Nephron progenitor cell (in vitro differentiated cells): Measurements from ENCODE around the gene TBC1D19.
A peak's percentile ranks its signal among the peaks of the same experiment; 100 is the strongest.
"Not testable (repeated sequence)": the region's sequence is repeated elsewhere in the genome, so short reads cannot be mapped to it uniquely, and the experiment has no call there.

Source experiments
- DNase-seq: peaks from one replicate; pipeline ENCODE4 v3.0.0; 2021
- H3K27ac Mint-ChIP-seq: 2 replicates; pipeline ENCODE4 v1.8.0; 2021; ENCODE audit warnings: mild to moderate bottlenecking, moderate library complexity, mixed read lengths
- H3K27me3 Mint-ChIP-seq: 2 replicates; pipeline ENCODE4 v1.8.0; 2021; ENCODE audit warnings: mild to moderate bottlenecking, low read depth, mixed read lengths; ENCODE audit not compliant: poor library complexity
- H3K36me3 Mint-ChIP-seq: 2 replicates; pipeline ENCODE4 v1.8.0; 2021; ENCODE audit warnings: low read depth, mixed read lengths
- H3K4me1 Mint-ChIP-seq: 2 replicates; pipeline ENCODE4 v1.8.0; 2021; ENCODE audit warnings: mixed read lengths
- H3K4me3 Mint-ChIP-seq: 2 replicates; pipeline ENCODE4 v1.8.0; 2021; ENCODE audit warnings: mild to moderate bottlenecking, moderate library complexity, mixed read lengths
- H3K9me3 Mint-ChIP-seq: 2 replicates; pipeline ENCODE4 v1.8.0; 2021; ENCODE audit warnings: mild to moderate bottlenecking, moderate library complexity, mixed read lengths
- CTCF ChIP-seq: fragments of 200-600 bp; sonication (generic); IDR thresholded peaks from 2 replicates; pipeline ENCODE4 v1.5.0; 2021; ENCODE audit warnings: antibody characterized with exemption

The TBC1D19 gene

DNA sequence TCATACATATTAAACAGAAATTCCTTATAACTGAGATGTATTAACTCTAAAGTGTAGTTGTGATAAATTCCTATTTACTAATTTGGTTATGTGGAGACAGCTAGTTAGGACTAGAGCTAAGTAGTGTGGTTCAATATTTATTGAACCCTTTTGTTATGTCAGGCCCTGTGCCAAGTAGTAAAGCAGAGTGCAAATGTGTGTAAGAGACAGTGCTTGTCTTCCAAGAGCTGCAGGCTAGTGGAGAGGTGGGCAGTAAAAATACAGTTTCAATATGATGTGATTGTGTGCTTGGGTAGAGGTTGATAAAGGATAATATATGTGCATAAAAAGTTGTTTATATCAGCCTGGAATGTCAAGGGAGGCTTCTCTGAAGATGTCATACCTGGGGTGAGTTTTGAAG, 80.0 kb downstream of the TBC1D19 start:
- Mint-ChIP-seq H3K27me3 (no peaks in the 10 kb centered on the region), H3K27ac (peak overlapping the region; percentile 52), H3K4me3 (no peak overlapping the region), H3K4me1 (no peaks in the 10 kb centered on the region), H3K9me3 (peaks cover under 1% of the 10 kb centered on the region), H3K36me3 (peaks cover 34% of the 10 kb centered on the region)
- TF ChIP-seq CTCF: no peak
- DNase-seq: no peak

GRCh38 chr4:26670903-26671537, 87.1 kb downstream of the TBC1D19 start:
- Mint-ChIP-seq H3K4me1 (no peaks in the 10 kb centered on the region), H3K9me3 (no peaks in the 10 kb centered on the region), H3K27ac (no peak overlapping the region), H3K36me3 (peaks cover 1% of the 10 kb centered on the region), H3K27me3 (no peaks in the 10 kb centered on the region), H3K4me3 (no peak overlapping the region)
- no peak for TF ChIP-seq CTCF
- DNase-seq: no peak

GRCh38 chr4:26679040-26679695, 95.3 kb downstream of the TBC1D19 start:
- not testable (repeated sequence) for H3K27ac Mint-ChIP-seq, H3K4me1 Mint-ChIP-seq, DNase-seq, H3K4me3 Mint-ChIP-seq, H3K27me3 Mint-ChIP-seq
- H3K9me3 Mint-ChIP-seq: peaks cover 38% of the 10 kb centered on the region
- H3K36me3 Mint-ChIP-seq: peaks cover 51% of the 10 kb centered on the region

GRCh38 chr4:26682436-26682835, 98.6 kb downstream of the TBC1D19 start:
- no peak for TF ChIP-seq CTCF
- H3K27me3 Mint-ChIP-seq: no peaks in the 10 kb centered on the region
- H3K9me3 Mint-ChIP-seq: peaks cover 37% of the 10 kb centered on the region
- no peak for DNase-seq
- H3K4me3 Mint-ChIP-seq: no peak overlapping the region
- H3K27ac Mint-ChIP-seq: no peak overlapping the region
- H3K36me3 Mint-ChIP-seq: peaks cover 42% of the 10 kb centered on the region
- no peaks in the 10 kb centered on the region for H3K4me1 Mint-ChIP-seq

DNA sequence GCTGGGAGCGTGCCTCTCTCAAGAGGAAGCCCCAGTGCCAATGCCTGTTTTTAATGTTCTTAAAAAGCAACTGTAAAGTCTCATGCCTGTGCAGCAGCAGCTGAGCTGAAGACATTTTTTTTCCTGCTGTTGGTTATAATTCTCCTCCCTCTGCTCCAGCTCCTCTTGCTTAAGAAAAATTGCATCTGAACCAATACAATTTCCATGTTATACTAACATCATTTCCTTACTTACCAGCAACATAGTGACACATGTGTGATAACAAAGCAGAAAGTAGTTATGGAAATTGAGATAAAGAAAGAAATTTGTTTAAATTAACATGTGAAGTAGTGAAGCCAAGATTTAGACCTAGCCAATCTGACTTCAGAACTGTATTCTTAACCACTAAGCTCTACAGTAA, 101.4 kb downstream of the TBC1D19 start:
- TF ChIP-seq CTCF: no peak
- H3K27me3 Mint-ChIP-seq: no peaks in the 10 kb centered on the region
- H3K9me3 Mint-ChIP-seq: peaks cover 15% of the 10 kb centered on the region
- no peaks in the 10 kb centered on the region for H3K4me1 Mint-ChIP-seq
- H3K36me3 Mint-ChIP-seq: peaks cover 35% of the 10 kb centered on the region
- H3K4me3 Mint-ChIP-seq: no peak overlapping the region
- no peak overlapping the region for H3K27ac Mint-ChIP-seq
- no peak for DNase-seq

DNA sequence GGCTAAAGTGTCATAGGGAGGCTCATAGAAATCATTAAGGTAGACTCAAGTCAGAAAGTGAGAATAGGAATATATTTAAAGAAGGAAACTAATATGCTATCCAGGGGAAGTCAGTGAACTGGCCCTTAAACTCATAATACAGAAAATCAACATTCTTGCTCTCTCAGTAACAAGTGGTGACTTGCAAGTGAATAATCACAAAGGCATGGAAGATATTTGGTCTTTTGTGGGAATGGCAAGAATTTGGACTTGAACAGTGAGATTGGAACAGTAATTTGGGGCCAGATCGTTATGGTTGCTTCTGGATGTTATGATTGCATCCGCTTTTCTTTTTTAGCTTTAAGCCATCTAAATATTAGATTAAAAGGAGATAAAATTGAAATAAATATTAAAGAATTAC, 103.8 kb downstream of the TBC1D19 start:
- no peaks in the 10 kb centered on the region for H3K4me1 Mint-ChIP-seq
- H3K27ac Mint-ChIP-seq: no peak overlapping the region
- DNase-seq: no peak
- peaks cover 47% of the 10 kb centered on the region for H3K36me3 Mint-ChIP-seq
- no peak overlapping the region for H3K4me3 Mint-ChIP-seq
- TF ChIP-seq CTCF: no peak
- H3K27me3 Mint-ChIP-seq: peaks cover 5% of the 10 kb centered on the region
- peaks cover 23% of the 10 kb centered on the region for H3K9me3 Mint-ChIP-seq
